Thoracic aorta (tissue), 2 donors: ENCODE measurements around the gene C2orf15. TPM values are rescaled to one million over a fixed set of nuclear protein-coding genes. Genes with fewer than 3 reads are reported as not detected.

Experiments
- ATAC-seq: fragments of 150-250 bp; one replicate; pipeline ENCODE4 v1.8.0; 2017; ENCODE audit warnings: low read depth; ENCODE audit not compliant: insufficient number of reproducible peaks, low FRiP score
- DNase-seq: peaks from one replicate; pipeline ENCODE4 v3.0.0-alpha.2; 2020; ENCODE audit warnings: low spot score
- H3K27ac ChIP-seq, 2 donors: fragments of 200-600 bp; sonication (generic); 1 replicate in 1 of 2; 2 replicates in 1 of 2; pipeline ENCODE4 v1.5.1; 2016; ENCODE audit warnings: mild to moderate bottlenecking in 2 of 2, moderate library complexity in 2 of 2
- H3K27me3 ChIP-seq: fragments of 200-600 bp; sonication (generic); replicated peaks from 2 replicates; pipeline ENCODE4 v1.6.0; 2016; ENCODE audit warnings: mild to moderate bottlenecking; ENCODE audit not compliant: insufficient read depth
- H3K36me3 ChIP-seq: fragments of 200-600 bp; sonication (generic); one replicate; pipeline ENCODE4 v1.5.1; 2016
- H3K4me1 ChIP-seq, 2 donors: fragments of 200-600 bp; sonication (generic); 1 replicate in 1 of 2; 2 replicates in 1 of 2; pipeline versions ENCODE4 v1.5.1 to v1.6.0; 2016; ENCODE audit warnings: low read depth in 2 of 2, mild to moderate bottlenecking in 1 of 2; ENCODE audit not compliant: control insufficient read depth in 1 of 2
- H3K4me3 ChIP-seq: fragments of 200-600 bp; sonication (generic); 2 replicates; pipeline ENCODE4 v1.5.1; 2016; ENCODE audit warnings: mild to moderate bottlenecking
- H3K9me3 ChIP-seq: fragments of 200-600 bp; sonication (generic); 2 replicates; pipeline ENCODE4 v1.5.1; 2016
- CTCF ChIP-seq: fragments of 200-600 bp; sonication (generic); IDR thresholded peaks from one replicate; pipeline ENCODE4 v1.5.1; 2019; ENCODE audit warnings: antibody characterized with exemption
- total RNA-seq, 2 donors: library from RNA; depleted of rRNA; stranded (reverse); fragments of >200 nt; gene quantifications; one replicate each; pipeline versions ENCODE4 v1.1.0 to v1.2.3, GENCODE V29; 2016

The C2orf15 gene
- total RNA-seq, 2 donors from 2014 or later, result 4.9 TPM; not detected in 1

- no peak for TF ChIP-seq CTCF
- Histone ChIP-seq H3K9me3 (no peaks in the 10 kb centered on the region), H3K27me3 (no peaks in the 10 kb centered on the region), H3K27ac (no peak overlapping the region), H3K4me3 (no peak overlapping the region), H3K36me3 (peaks cover 29% of the 10 kb centered on the region), H3K4me1 (no peaks in the 10 kb centered on the region)
- DNase-seq (no peak), ATAC-seq (no peak)
Observed at GRCh38 chr2:99169534-99169933, 28.0 kb downstream of the C2orf15 start.

DNA sequence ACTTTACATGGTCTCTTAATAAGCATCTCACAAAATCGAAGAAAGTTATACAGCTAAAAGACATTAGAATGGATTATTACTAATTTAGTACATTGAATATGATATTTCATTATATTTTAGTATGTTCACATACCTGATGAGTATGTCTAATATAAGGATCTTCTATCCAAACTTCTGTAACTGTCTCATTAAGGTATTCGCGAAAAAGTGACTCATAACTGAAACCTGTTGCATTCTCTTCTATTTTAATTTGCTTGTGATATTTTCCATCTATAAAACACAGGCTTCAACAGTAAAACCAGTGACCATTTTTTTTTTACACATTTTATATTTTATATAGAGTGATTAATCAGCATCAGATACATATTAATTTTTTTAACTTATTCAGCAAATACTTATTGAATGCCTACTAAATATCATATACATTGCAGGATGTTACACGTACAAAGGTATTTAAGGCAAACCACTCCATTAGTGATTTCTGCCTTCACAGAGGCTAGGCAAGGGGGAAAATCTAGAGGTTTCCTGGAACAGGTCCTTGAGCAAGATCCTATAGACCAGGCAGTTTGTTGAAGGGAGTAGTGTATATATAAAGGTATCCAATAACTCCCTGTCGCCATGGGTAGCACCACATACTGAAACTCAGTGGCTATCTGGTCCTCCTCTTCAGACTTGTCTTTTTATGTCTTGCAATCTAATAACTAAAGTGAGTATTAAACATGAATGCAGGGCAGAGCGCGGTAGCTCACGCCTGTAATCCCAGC is 30.1 kb downstream of the C2orf15 start:
- DNase-seq, result no peak
- TF ChIP-seq CTCF, result no peak
- Histone ChIP-seq H3K27me3 (no peaks in the 10 kb centered on the region), H3K4me3 (no peak overlapping the region), H3K27ac (no peak overlapping the region), H3K36me3 (peaks cover 29% of the 10 kb centered on the region), H3K4me1 (no peaks in the 10 kb centered on the region), H3K9me3 (no peaks in the 10 kb centered on the region)
- ATAC-seq, result no peak

- DNase-seq, result peak; percentile 68
- no peaks in the 10 kb centered on the region for H3K27me3 ChIP-seq
- H3K4me1 ChIP-seq, result peaks cover 24 to 37% of the 10 kb centered on the region in 2 donors
- peak within 1 kb of the TSS; percentile 71 for H3K4me3 ChIP-seq
- H3K9me3 ChIP-seq, result no peaks in the 10 kb centered on the region
- peak within 1 kb of the TSS; percentile 33 to 69 for H3K27ac ChIP-seq
- H3K36me3 ChIP-seq, result no peaks in the 10 kb centered on the region
- peak; percentile 94 for ATAC-seq
- TF ChIP-seq CTCF, result no peak
Observed at GRCh38 chr2:99180755-99181623, 39.5 kb downstream of the C2orf15 start, which contains the start of the genes MITD1 and MRPL30. MITD1 (minus strand) TSS chr2:99181058; CDS start chr2:99180981, 77 bp downstream. MRPL30 (plus strand) TSS chr2:99181184; CDS start chr2:99186204, 5,020 bp downstream.

DNA sequence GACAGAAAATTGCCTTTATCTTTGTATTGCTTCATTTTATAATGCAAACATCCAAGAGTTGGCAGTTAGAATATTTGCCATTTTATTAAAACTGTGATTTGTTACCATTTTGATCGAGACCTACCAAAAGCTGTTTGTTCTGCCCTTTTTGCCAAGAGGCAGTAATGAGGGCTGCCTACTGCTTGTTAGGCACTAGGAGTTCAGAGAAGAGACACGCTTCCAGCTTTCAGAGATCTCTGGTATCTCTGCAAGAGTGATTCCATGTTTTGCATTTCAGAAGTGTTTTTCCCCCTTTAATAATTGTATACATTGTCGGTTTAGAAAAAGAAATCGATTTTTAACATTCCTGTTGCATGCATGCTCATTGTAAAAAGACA is 40.1 kb downstream of the C2orf15 start:
- Histone ChIP-seq H3K36me3 (no peaks in the 10 kb centered on the region), H3K27ac (no peak overlapping the region), H3K4me3 (peak overlapping the region; percentile 71), H3K4me1 (peaks cover 24 to 37% of the 10 kb centered on the region in 2 donors), H3K27me3 (no peaks in the 10 kb centered on the region), H3K9me3 (no peaks in the 10 kb centered on the region)
- ATAC-seq, result no peak
- no peak for DNase-seq
- no peak for TF ChIP-seq CTCF

DNA sequence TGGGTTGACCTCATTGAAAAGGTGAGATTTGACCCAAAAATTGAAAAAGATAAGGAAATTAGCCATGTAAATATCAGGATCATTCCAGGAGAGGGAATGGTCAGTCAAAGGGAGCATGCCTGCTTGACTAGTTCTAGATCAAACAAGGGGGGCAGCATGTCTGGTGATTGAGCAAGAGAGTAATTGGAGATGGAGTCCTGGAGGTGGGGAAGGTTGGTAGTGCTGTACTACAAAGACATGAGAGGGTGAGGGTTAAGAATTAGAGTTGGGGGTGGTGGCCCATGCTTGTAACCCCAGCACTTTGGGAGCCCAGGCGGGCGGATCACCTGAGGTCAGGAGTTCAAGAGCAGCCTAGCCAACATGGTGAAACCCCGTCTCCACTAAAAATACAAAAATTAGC is 41.5 kb downstream of the C2orf15 start:
- H3K4me3 ChIP-seq, result no peak overlapping the region
- no peaks in the 10 kb centered on the region for H3K9me3 ChIP-seq
- H3K36me3 ChIP-seq, result no peaks in the 10 kb centered on the region
- no peak overlapping the region for H3K27ac ChIP-seq
- ATAC-seq (no peak), DNase-seq (no peak)
- TF ChIP-seq CTCF, result no peak
- H3K27me3 ChIP-seq, result no peaks in the 10 kb centered on the region
- peaks cover 24 to 37% of the 10 kb centered on the region in 2 donors for H3K4me1 ChIP-seq
